CD8-positive, alpha-beta memory T cell (primary cell): ENCODE results near the gene METTL9. TPM values are rescaled to one million over a fixed set of nuclear protein-coding genes. Genes with fewer than 3 reads are reported as not detected.

ENCODE experiments used
- CTCF ChIA-PET: fragments of 350-600 bp; sonication (Branson Sonifier 250); formaldehyde crosslinking; loops from one replicate; lab custom pipeline; 2021; ENCODE audit warnings: antibody characterized with exemption; lab: Charles Lee
- POLR2A ChIA-PET: fragments of 350-600 bp; sonication (Branson Sonifier 250); formaldehyde crosslinking; loops from one replicate; lab custom pipeline; 2021; ENCODE audit warnings: antibody characterized with exemption; lab: Charles Lee
- DNase-seq, 5 donors: peaks; one replicate each; pipeline versions ENCODE4 v3.0.0 to v3.0.0-alpha.2; 2020 to 2022; ENCODE audit warnings: mixed read lengths in 1 of 5
- H3K27ac ChIP-seq: one replicate; pipeline ENCODE4 v1.7.0; 2013; ENCODE audit warnings: low read depth, mild to moderate bottlenecking, low read length, moderate library complexity
- H3K27me3 ChIP-seq: 2 replicates; pipeline ENCODE4 v1.7.0; 2013; ENCODE audit warnings: low read length, mild to moderate bottlenecking; ENCODE audit not compliant: insufficient read depth, poor library complexity, severe bottlenecking
- H3K36me3 ChIP-seq: 2 replicates; pipeline ENCODE4 v1.7.0; 2013; ENCODE audit warnings: mild to moderate bottlenecking, low read length, moderate library complexity; ENCODE audit not compliant: insufficient read depth
- H3K4me1 ChIP-seq: 2 replicates; pipeline ENCODE4 v1.7.0; 2013; ENCODE audit warnings: mild to moderate bottlenecking, low read length, moderate library complexity; ENCODE audit not compliant: insufficient read depth
- H3K4me3 ChIP-seq: 2 replicates; pipeline ENCODE4 v1.7.0; 2013; ENCODE audit warnings: mild to moderate bottlenecking, low read length
- H3K9me3 ChIP-seq: 2 replicates; pipeline ENCODE4 v1.7.0; 2013; ENCODE audit warnings: mild to moderate bottlenecking, low read length
- H3K27ac Mint-ChIP-seq, 8 donors: one replicate each; pipeline ENCODE4 v1.8.0; 2020 to 2021; ENCODE audit warnings: mixed read lengths in 8 of 8, mild to moderate bottlenecking in 6 of 8, inconsistent platforms in 3 of 8, moderate library complexity in 3 of 8
- H3K27me3 Mint-ChIP-seq, 2 donors: one replicate each; pipeline ENCODE4 v1.8.0; 2020 to 2021; ENCODE audit warnings: mixed read lengths in 2 of 2, mild to moderate bottlenecking in 1 of 2, moderate library complexity in 1 of 2
- H3K36me3 Mint-ChIP-seq, 3 donors: one replicate each; pipeline ENCODE4 v1.8.0; 2020 to 2021; ENCODE audit warnings: mixed read lengths in 3 of 3, inconsistent platforms in 1 of 3, mild to moderate bottlenecking in 1 of 3
- H3K4me1 Mint-ChIP-seq, 3 donors: one replicate each; pipeline ENCODE4 v1.8.0; 2020 to 2021; ENCODE audit warnings: mixed read lengths in 3 of 3, inconsistent platforms in 1 of 3, mild to moderate bottlenecking in 1 of 3
- H3K4me3 Mint-ChIP-seq, 7 donors: one replicate each; pipeline ENCODE4 v1.8.0; 2020 to 2021; ENCODE audit warnings: mixed read lengths in 7 of 7, mild to moderate bottlenecking in 6 of 7, moderate library complexity in 4 of 7, inconsistent platforms in 2 of 7
- H3K9me3 Mint-ChIP-seq, 5 donors: one replicate each; pipeline ENCODE4 v1.8.0; 2020 to 2022; ENCODE audit warnings: mixed read lengths in 5 of 5, mild to moderate bottlenecking in 3 of 5, moderate library complexity in 2 of 5, inconsistent platforms in 1 of 5
- polyA plus RNA-seq: library from polyadenylated mRNA; unstranded; fragments of 300-500 nt; fragmentation: Illumina TruSeq; gene quantifications from one replicate; pipeline ENCODE4 v1.2.3, GENCODE V29; 2021
- total RNA-seq, 2 experiments: library from RNA; stranded (reverse); gene quantifications; one replicate each; pipeline ENCODE4 v1.2.3, GENCODE V29; 2021

The METTL9 gene
- total and polyA plus RNA-seq, 3 experiments from 2014 or later, result 73.8 to 120 (median 74.2) TPM

GRCh38 chr16:21611556-21612384 is 12.4 kb downstream of the METTL9 start:
- POLR2A ChIA-PET, result no interaction called here
- CTCF ChIA-PET, result no interaction called here
- no peak overlapping the region for H3K4me3 ChIP-seq
- H3K4me1 ChIP-seq, result peaks cover 78% of the 10 kb centered on the region
- no peaks in the 10 kb centered on the region for H3K9me3 Mint-ChIP-seq
- H3K36me3 ChIP-seq, result no peaks in the 10 kb centered on the region
- no peaks in the 10 kb centered on the region for H3K9me3 ChIP-seq
- no peaks in the 10 kb centered on the region for H3K27me3 ChIP-seq
- peak overlapping the region; percentile 53 for H3K27ac ChIP-seq
- H3K4me1 Mint-ChIP-seq, result peaks cover 71 to 93% (median 82%) of the 10 kb centered on the region in 3 donors
- peak overlapping the region in 4 of 7 donors; percentile 13 to 49 (median 24) for H3K4me3 Mint-ChIP-seq
- no peak for DNase-seq
- peak overlapping the region; percentile 4 to 73 (median 56) for H3K27ac Mint-ChIP-seq
- H3K36me3 Mint-ChIP-seq, result peaks cover 0 to 34% (median 2%) of the 10 kb centered on the region in 3 donors
- H3K27me3 Mint-ChIP-seq, result no peaks in the 10 kb centered on the region

- no peaks in the 10 kb centered on the region for H3K27me3 Mint-ChIP-seq
- Histone ChIP-seq H3K36me3 (no peaks in the 10 kb centered on the region), H3K27ac (no peak overlapping the region), H3K4me3 (no peak overlapping the region), H3K4me1 (peaks cover 64% of the 10 kb centered on the region), H3K9me3 (no peaks in the 10 kb centered on the region), H3K27me3 (no peaks in the 10 kb centered on the region)
- no peak overlapping the region for H3K4me3 Mint-ChIP-seq
- no peak overlapping the region for H3K27ac Mint-ChIP-seq
- H3K4me1 Mint-ChIP-seq, result peaks cover 65 to 85% (median 84%) of the 10 kb centered on the region in 3 donors
- peaks cover 0 to 45% (median 4%) of the 10 kb centered on the region in 3 donors for H3K36me3 Mint-ChIP-seq
- CTCF ChIA-PET, result interaction anchor here (1.2 kb wide), 1 partner anchor 9 kb away, joined by 3 read pairs; no protein-coding TSS in a partner anchor
- POLR2A ChIA-PET, result no interaction called here
- no peak for DNase-seq
- H3K9me3 Mint-ChIP-seq, result no peaks in the 10 kb centered on the region
Measured at GRCh38 chr16:21613361-21613760, 14.0 kb downstream of the METTL9 start.

GRCh38 chr16:21613781-21614180 is 14.4 kb downstream of the METTL9 start:
- no peaks in the 10 kb centered on the region for H3K27me3 ChIP-seq
- H3K4me1 ChIP-seq, result peaks cover 60% of the 10 kb centered on the region
- Mint-ChIP-seq H3K27me3 (no peaks in the 10 kb centered on the region), H3K27ac (no peak overlapping the region), H3K4me1 (peaks cover 61 to 82% (median 80%) of the 10 kb centered on the region in 3 donors), H3K4me3 (no peak overlapping the region), H3K9me3 (no peaks in the 10 kb centered on the region), H3K36me3 (peaks cover 0 to 48% (median 4%) of the 10 kb centered on the region in 3 donors)
- no peaks in the 10 kb centered on the region for H3K9me3 ChIP-seq
- no peak overlapping the region for H3K27ac ChIP-seq
- H3K36me3 ChIP-seq, result no peaks in the 10 kb centered on the region
- no peak for DNase-seq
- ChIA-PET CTCF (interaction anchor here (1.2 kb wide), 1 partner anchor 9 kb away, joined by 3 read pairs; no protein-coding TSS in a partner anchor), POLR2A (no interaction called here)
- no peak overlapping the region for H3K4me3 ChIP-seq

- ChIA-PET CTCF (interaction anchor here (1.5 to 2.1 kb wide), 2 partner anchors 22 to 25 kb away, joined by 4 to 7 read pairs; no protein-coding TSS in a partner anchor), POLR2A (no interaction called here)
- H3K27me3 Mint-ChIP-seq, result no peaks in the 10 kb centered on the region
Measured at GRCh38 chr16:21614896-21615295, 15.5 kb downstream of the METTL9 start.

GRCh38 chr16:21617607-21618006 is 18.2 kb downstream of the METTL9 start:
- H3K36me3 ChIP-seq, result no peaks in the 10 kb centered on the region
- H3K36me3 Mint-ChIP-seq, result peaks cover 3 to 67% (median 11%) of the 10 kb centered on the region in 3 donors
- no peak overlapping the region for H3K4me3 Mint-ChIP-seq
- DNase-seq, result no peak
- no peak overlapping the region for H3K4me3 ChIP-seq
- no peaks in the 10 kb centered on the region for H3K27me3 Mint-ChIP-seq
- ChIA-PET CTCF (no interaction called here), POLR2A (no interaction called here)
- H3K4me1 Mint-ChIP-seq, result peaks cover 45 to 77% (median 67%) of the 10 kb centered on the region in 3 donors
- H3K4me1 ChIP-seq, result peaks cover 44% of the 10 kb centered on the region
- no peaks in the 10 kb centered on the region for H3K9me3 Mint-ChIP-seq
- H3K27ac Mint-ChIP-seq, result peak overlapping the region in 1 of 8 donors; percentile 48
- no peaks in the 10 kb centered on the region for H3K27me3 ChIP-seq
- H3K9me3 ChIP-seq, result no peaks in the 10 kb centered on the region
- no peak overlapping the region for H3K27ac ChIP-seq

More at GRCh38 chr16:21614896-21615295, 15.5 kb downstream of the METTL9 start:
- DNase-seq, result no peak
- H3K4me1 Mint-ChIP-seq, result peaks cover 54 to 80% (median 72%) of the 10 kb centered on the region in 3 donors
- H3K9me3 Mint-ChIP-seq, result no peaks in the 10 kb centered on the region
- H3K27me3 ChIP-seq, result no peaks in the 10 kb centered on the region
- peak overlapping the region in 3 of 8 donors; percentile 29 to 50 (median 47) for H3K27ac Mint-ChIP-seq
- no peak overlapping the region for H3K27ac ChIP-seq
- H3K4me1 ChIP-seq, result peaks cover 51% of the 10 kb centered on the region
- H3K4me3 Mint-ChIP-seq, result no peak overlapping the region
- H3K36me3 Mint-ChIP-seq, result peaks cover 1 to 57% (median 9%) of the 10 kb centered on the region in 3 donors
- H3K36me3 ChIP-seq, result no peaks in the 10 kb centered on the region
- no peak overlapping the region for H3K4me3 ChIP-seq
- no peaks in the 10 kb centered on the region for H3K9me3 ChIP-seq

GRCh38 chr16:21618281-21618680 is 18.9 kb downstream of the METTL9 start:
- no peaks in the 10 kb centered on the region for H3K27me3 Mint-ChIP-seq
- H3K4me1 Mint-ChIP-seq, result peaks cover 45 to 77% (median 69%) of the 10 kb centered on the region in 3 donors
- POLR2A ChIA-PET, result no interaction called here
- H3K36me3 Mint-ChIP-seq, result peaks cover 3 to 68% (median 9%) of the 10 kb centered on the region in 3 donors
- no peak overlapping the region for H3K27ac ChIP-seq
- no peaks in the 10 kb centered on the region for H3K27me3 ChIP-seq
- H3K4me3 ChIP-seq, result no peak overlapping the region
- CTCF ChIA-PET, result interaction anchor here (0.7 kb wide), 1 partner anchor 104 kb away, joined by 4 read pairs; no protein-coding TSS in a partner anchor
- no peak overlapping the region for H3K4me3 Mint-ChIP-seq
- H3K9me3 ChIP-seq, result no peaks in the 10 kb centered on the region
- peaks cover 42% of the 10 kb centered on the region for H3K4me1 ChIP-seq
- no peak for DNase-seq
- peaks cover 3% of the 10 kb centered on the region for H3K36me3 ChIP-seq
- no peak overlapping the region for H3K27ac Mint-ChIP-seq
- no peaks in the 10 kb centered on the region for H3K9me3 Mint-ChIP-seq

GRCh38 chr16:21619765-21620425 is 20.5 kb downstream of the METTL9 start:
- peaks cover 31% of the 10 kb centered on the region for H3K4me1 ChIP-seq
- no peak overlapping the region for H3K27ac ChIP-seq
- no peaks in the 10 kb centered on the region for H3K27me3 ChIP-seq
- H3K9me3 ChIP-seq, result no peaks in the 10 kb centered on the region
- Mint-ChIP-seq H3K4me1 (peaks cover 43 to 74% (median 60%) of the 10 kb centered on the region in 3 donors), H3K27ac (peak overlapping the region in 3 of 8 donors; percentile 46 to 77 (median 64)), H3K27me3 (no peaks in the 10 kb centered on the region), H3K9me3 (no peaks in the 10 kb centered on the region), H3K4me3 (no peak overlapping the region), H3K36me3 (peaks cover 3 to 66% (median 11%) of the 10 kb centered on the region in 3 donors)
- DNase-seq, result no peak
- ChIA-PET CTCF (interaction anchor here (1.6 to 1.8 kb wide), 3 partner anchors 17 to 89 kb away, joined by 4 to 5 read pairs (median 5); no protein-coding TSS in a partner anchor), POLR2A (no interaction called here)
- H3K36me3 ChIP-seq, result peaks cover 6% of the 10 kb centered on the region
- H3K4me3 ChIP-seq, result no peak overlapping the region
